Small intestine (tissue), 7 donors: ENCODE measurements around the gene TMEM120B. TPM values are rescaled to one million over a fixed set of nuclear protein-coding genes. Genes with fewer than 3 reads are reported as not detected.
"Not testable (repeated sequence)": the region's sequence is repeated elsewhere in the genome, so short reads cannot be mapped to it uniquely, and the experiment has no call there.

ENCODE experiments used
- DNase-seq, 2 donors: peaks; one replicate each; pipeline versions ENCODE4 v3.0.0 to v3.0.0-alpha.2; 2013
- FAIRE-seq: peaks from 2 replicates; lab custom pipeline; 2012; peaks lifted over from hg19 to GRCh38; lab: Jason Lieb, UNC
- H3K27ac ChIP-seq, 3 donors: one replicate each; pipeline ENCODE4 v1.5.1; 2013; ENCODE audit warnings: low read length in 2 of 3, mild to moderate bottlenecking in 2 of 3, control low read depth in 1 of 3, inconsistent platforms in 1 of 3, low read depth in 1 of 3, moderate library complexity in 1 of 3
- H3K27me3 ChIP-seq, 3 donors: one replicate each; pipeline ENCODE4 v1.6.1; 2013; ENCODE audit warnings: low read length in 3 of 3, inconsistent platforms in 1 of 3; ENCODE audit not compliant: control insufficient read depth in 3 of 3, insufficient read depth in 3 of 3
- H3K36me3 ChIP-seq, 3 donors: one replicate each; pipeline ENCODE4 v1.6.1; 2013; ENCODE audit warnings: low read length in 3 of 3, inconsistent platforms in 1 of 3, low read depth in 1 of 3, mild to moderate bottlenecking in 1 of 3, moderate library complexity in 1 of 3; ENCODE audit not compliant: control insufficient read depth in 3 of 3, insufficient read depth in 2 of 3
- H3K4me1 ChIP-seq, 3 donors: one replicate each; pipeline ENCODE4 v1.6.1; 2013; ENCODE audit warnings: low read length in 2 of 3, inconsistent platforms in 1 of 3, low read depth in 1 of 3, mild to moderate bottlenecking in 1 of 3, moderate library complexity in 1 of 3; ENCODE audit not compliant: control insufficient read depth in 3 of 3, insufficient read depth in 2 of 3
- H3K4me3 ChIP-seq, 3 donors: one replicate each; pipeline ENCODE4 v1.5.1; 2013; ENCODE audit warnings: low read length in 3 of 3, control low read depth in 1 of 3, inconsistent platforms in 1 of 3, low read depth in 1 of 3, mild to moderate bottlenecking in 1 of 3, moderate library complexity in 1 of 3
- H3K9me3 ChIP-seq, 2 donors: one replicate each; pipeline ENCODE4 v1.6.1; 2013; ENCODE audit warnings: low read depth in 1 of 2, low read length in 1 of 2; ENCODE audit not compliant: control insufficient read depth in 2 of 2, insufficient read depth in 1 of 2
- WGBS, 3 donors: extraction: QIAGEN DNeasy Blood & Tissue Kit; methylation state at CpG; one replicate each; pipeline ENCODE4 v1.1.7; 2013; 5-methylcytosine and 5-hydroxymethylcytosine counted together
- polyA plus RNA-seq, 4 donors: library from polyadenylated mRNA; stranded (reverse) in 3 of 4; unstranded in 1 of 4; fragments of 200-250 nt in 3 of 4; fragments of 120-200 nt in 1 of 4; gene quantifications; one replicate each; pipeline versions ENCODE4 v1.2.1 to v1.2.3, GENCODE V29; 2013
- donor health status: healthy with polysubstance abuse.
- donor health status: control.
- donor health status: control.
- donor health status: Bipolar disorder and iron deficiency.
- donor health status: healthy.

The TMEM120B gene
- polyA plus RNA-seq, 4 donors = 2.7 to 11.3 (median 3.6) TPM

DNA sequence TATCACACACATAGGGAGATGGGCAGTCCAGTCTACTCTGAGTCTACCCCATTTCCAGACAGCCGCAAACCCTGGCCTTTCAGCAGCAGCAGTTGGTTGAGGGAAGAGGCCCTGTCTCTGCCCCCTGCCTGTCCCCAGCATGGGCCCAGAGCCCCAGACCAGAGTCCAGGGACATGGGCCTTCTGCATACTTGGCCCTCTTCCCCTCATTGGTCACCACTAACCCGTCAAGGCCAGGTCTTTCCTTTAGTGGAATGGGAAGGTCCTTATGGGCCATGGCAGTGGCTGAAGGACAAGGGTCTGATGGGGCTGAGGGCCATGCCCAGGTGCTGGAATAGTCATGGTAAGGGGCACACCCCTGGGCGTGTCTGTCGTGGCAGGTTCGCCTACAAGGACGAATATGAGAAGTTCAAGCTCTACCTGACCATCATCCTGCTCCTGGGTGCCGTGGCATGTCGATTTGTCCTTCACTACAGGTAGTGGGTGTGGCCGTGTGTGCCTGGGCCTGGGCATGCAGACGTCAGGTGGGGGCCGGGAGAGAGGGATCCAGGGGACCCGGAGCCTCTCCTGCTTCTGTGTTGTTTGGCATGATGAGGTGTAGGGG is 39.3 kb downstream of the TMEM120B start:
- FAIRE-seq = no peak

DNA sequence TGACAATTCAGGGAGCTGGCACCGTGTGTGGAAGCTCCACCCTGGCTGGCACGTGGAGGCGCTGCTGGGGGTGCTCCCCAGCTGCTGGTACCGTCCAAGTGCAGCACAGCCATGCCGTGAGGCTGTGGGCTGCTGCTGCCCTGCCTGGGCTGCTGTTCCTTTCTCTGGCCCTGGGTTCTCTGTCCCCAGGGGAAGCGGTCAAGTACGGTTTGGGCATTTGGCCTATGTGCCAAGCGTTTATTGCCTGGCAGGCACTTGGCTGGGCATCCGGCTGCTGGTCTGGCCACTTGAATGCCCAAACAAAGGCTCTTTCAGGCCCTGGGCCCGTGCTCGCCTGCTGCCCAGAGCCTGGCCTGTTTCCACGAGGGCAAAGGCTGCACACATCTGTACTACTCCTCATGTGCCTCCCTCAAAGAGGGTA is 41.3 kb downstream of the TMEM120B start:
- Histone ChIP-seq H3K27ac (no peak overlapping the region), H3K4me1 (peaks cover 0 to 5% (median 0%) of the 10 kb centered on the region in 3 donors), H3K36me3 (peaks cover 0 to 76% (median 0%) of the 10 kb centered on the region in 3 donors), H3K9me3 (no peaks in the 10 kb centered on the region), H3K27me3 (no peaks in the 10 kb centered on the region), H3K4me3 (no peak overlapping the region)
- 30 to 67% (median 40%) methylated on average over 10 to 12 of the region's 12 CpGs for WGBS, 3 donors
- DNase-seq = no peak
- no peak for FAIRE-seq

More for the DNA sequence above, 39.3 kb downstream of the TMEM120B start:
- 93 to 95% (median 93%) methylated on average over 12 of the region's 12 CpGs for WGBS, 3 donors
- no peaks in the 10 kb centered on the region for H3K9me3 ChIP-seq
- no peaks in the 10 kb centered on the region for H3K27me3 ChIP-seq
- no peak overlapping the region for H3K4me3 ChIP-seq
- DNase-seq = no peak
- H3K27ac ChIP-seq = no peak overlapping the region
- peaks cover 0 to 14% (median 0%) of the 10 kb centered on the region in 3 donors for H3K4me1 ChIP-seq
- H3K36me3 ChIP-seq = peaks cover 0 to 75% (median 0%) of the 10 kb centered on the region in 3 donors

DNA sequence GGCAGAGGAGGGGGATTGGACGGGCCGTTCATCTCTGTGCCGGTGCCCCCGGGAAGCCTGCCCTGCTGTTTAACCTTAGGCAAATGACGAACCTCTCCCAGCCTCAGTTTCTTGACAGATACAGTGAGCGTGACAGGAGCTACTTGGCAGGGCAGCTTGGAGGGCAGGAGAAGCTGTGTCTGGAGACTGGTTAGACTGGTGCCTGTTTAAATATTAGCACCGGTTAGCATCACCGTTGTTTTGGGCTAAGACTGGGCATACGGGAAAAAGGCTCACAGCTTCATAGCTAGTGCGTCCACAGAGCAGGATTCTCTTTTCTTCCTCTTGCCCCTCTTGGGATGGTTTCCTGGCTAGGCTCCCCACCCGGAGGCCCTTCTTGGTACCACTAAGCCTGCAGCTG is 42.3 kb downstream of the TMEM120B start:
- no peaks in the 10 kb centered on the region for H3K4me1 ChIP-seq
- H3K36me3 ChIP-seq = peaks cover 0 to 73% (median 0%) of the 10 kb centered on the region in 3 donors
- 91 to 96% (median 92%) methylated on average over 11 of the region's 11 CpGs for WGBS, 3 donors
- no peaks in the 10 kb centered on the region for H3K27me3 ChIP-seq
- no peak for DNase-seq
- FAIRE-seq = no peak
- H3K4me3 ChIP-seq = no peak overlapping the region
- H3K9me3 ChIP-seq = no peaks in the 10 kb centered on the region
- no peak overlapping the region for H3K27ac ChIP-seq

DNA sequence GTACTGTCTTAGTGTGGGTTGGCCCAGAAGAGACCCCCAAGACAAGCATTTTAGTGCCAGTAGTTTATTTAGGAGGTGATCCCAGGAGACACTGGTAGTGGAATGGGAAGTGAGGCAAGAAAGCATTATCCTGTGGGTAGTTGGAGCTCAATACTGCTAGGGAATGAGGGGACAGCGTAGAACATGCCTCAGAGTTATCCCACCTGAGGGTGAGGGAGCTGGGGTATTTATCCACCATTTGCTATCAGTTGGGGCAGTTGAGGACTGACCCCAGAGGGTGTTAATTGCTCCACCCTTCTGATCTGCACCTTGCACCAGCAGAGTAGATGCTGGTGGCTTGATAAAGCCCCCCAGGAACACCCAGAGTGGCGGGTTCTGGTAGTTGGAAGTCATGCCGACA is 43.0 kb downstream of the TMEM120B start:
- Histone ChIP-seq H3K27ac (no peak overlapping the region), H3K27me3 (no peaks in the 10 kb centered on the region), H3K4me3 (no peak overlapping the region), H3K9me3 (no peaks in the 10 kb centered on the region), H3K4me1 (no peaks in the 10 kb centered on the region), H3K36me3 (peaks cover 0 to 65% (median 0%) of the 10 kb centered on the region in 3 donors)
- DNase-seq (no peak), FAIRE-seq (no peak)
- WGBS, 3 donors = 94 to 96% (median 94%) methylated on average over 3 of the region's 3 CpGs

DNA sequence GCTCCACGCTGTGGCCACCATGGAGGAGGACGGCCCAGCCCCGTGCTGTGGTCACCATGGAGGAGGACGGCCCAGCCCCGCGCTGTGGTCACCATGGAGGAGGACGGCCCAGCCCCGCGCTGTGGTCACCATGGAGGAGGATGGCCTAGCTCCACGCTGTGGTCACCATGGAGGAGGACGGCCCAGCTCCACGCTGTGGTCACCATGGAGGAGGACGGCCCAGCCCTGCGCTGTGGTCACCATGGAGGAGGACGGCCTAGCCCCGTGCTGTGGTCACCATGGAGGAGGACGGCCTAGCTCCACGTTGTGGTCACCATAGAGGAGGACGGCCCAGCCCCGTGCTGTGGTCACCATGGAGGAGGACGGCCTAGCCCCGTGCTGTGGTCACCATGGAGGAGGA is 46.0 kb downstream of the TMEM120B start:
- 96% methylated on average over 8 to 22 of the region's 22 CpGs for WGBS, 3 donors
- not testable (repeated sequence) for H3K9me3 ChIP-seq, H3K27me3 ChIP-seq, FAIRE-seq, H3K4me3 ChIP-seq, H3K27ac ChIP-seq, H3K4me1 ChIP-seq, DNase-seq
- peaks cover 0 to 54% (median 0%) of the 10 kb centered on the region in 3 donors for H3K36me3 ChIP-seq

DNA sequence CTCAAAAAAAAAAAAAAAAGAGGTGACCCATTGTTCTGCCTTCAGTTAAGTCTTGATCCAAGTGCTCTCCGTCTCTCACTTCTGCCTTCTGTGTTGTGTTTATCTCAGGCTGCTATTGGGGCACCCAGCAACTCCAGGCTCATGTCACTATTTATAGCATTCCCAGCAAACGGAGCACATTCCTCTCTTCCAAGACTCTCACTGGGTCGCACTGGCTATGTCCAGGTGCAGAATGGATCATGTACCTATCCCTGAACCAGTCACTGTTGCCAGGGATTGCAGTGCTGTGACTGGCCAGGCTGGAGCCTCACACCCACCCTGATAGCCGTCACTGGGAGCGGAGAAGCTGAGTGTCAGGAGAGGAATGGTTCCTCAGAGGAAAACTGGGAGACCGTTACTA is 49.7 kb downstream of the TMEM120B start:
- WGBS, 3 donors = 85 to 92% (median 91%) methylated on average over 6 of the region's 6 CpGs
- Histone ChIP-seq H3K36me3 (peaks cover 0 to 46% (median 0%) of the 10 kb centered on the region in 3 donors), H3K9me3 (no peaks in the 10 kb centered on the region), H3K27ac (no peak overlapping the region), H3K4me1 (peaks cover 0 to 4% (median 0%) of the 10 kb centered on the region in 3 donors), H3K27me3 (no peaks in the 10 kb centered on the region), H3K4me3 (no peak overlapping the region)
- DNase-seq (no peak), FAIRE-seq (no peak)

DNA sequence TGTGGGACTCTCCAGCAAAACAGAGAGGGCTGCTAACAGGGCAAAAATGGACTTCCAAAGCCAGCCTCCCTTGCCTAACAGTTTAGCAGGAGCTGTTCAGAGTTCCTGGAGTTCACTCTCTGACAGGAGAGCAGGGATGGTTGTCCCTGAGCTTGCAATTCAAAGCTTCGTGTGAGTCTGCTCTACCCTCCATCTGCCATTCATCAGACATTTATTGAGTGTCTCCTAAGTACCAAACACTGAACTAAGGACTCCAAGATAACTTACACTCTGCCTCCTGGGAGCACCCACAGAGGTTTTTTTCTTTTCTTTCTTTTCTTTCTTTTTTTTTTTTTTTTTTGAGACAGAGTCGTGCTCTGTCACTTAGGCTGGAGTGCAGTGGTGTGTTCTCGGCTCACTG is 52.3 kb downstream of the TMEM120B start:
- Histone ChIP-seq H3K36me3 (peaks cover 0 to 45% (median 0%) of the 10 kb centered on the region in 3 donors), H3K27ac (no peak overlapping the region), H3K27me3 (no peaks in the 10 kb centered on the region), H3K4me1 (peaks cover 0 to 13% (median 0%) of the 10 kb centered on the region in 3 donors), H3K4me3 (no peak overlapping the region), H3K9me3 (no peaks in the 10 kb centered on the region)
- DNase-seq (no peak), FAIRE-seq (no peak)
- WGBS, 3 donors = 73 to 95% (median 89%) methylated on average over 3 of the region's 3 CpGs

DNA sequence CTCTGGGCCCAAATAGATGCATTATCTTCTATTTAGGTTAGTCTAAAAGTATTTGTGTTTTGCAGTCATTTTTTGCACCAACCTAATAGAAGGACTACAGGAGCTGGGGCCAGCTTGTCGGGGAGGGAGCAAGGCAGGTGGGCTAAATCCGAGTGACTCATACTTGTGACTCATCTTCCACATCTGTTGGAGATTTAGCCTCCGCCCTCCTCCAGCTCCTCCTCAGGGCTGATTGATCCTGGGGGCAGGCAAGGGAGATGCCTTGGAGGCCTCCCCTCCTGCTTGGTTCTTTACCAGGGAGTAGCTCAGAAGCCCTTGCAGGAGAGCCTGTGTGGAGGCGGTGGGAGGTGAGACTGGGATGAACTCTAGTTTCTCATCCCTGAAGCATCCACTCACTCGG is 53.0 kb downstream of the TMEM120B start:
- H3K4me1 ChIP-seq = peaks cover 0 to 20% (median 3%) of the 10 kb centered on the region in 3 donors
- no peak overlapping the region for H3K27ac ChIP-seq
- 68 to 82% (median 77%) methylated on average over 5 of the region's 5 CpGs for WGBS, 3 donors
- DNase-seq (no peak), FAIRE-seq (no peak)
- H3K9me3 ChIP-seq = no peaks in the 10 kb centered on the region
- H3K4me3 ChIP-seq = no peak overlapping the region
- no peaks in the 10 kb centered on the region for H3K27me3 ChIP-seq
- H3K36me3 ChIP-seq = peaks cover 0 to 49% (median 0%) of the 10 kb centered on the region in 3 donors
